Measurements from ENCODE around the gene MEPE.

DNA sequence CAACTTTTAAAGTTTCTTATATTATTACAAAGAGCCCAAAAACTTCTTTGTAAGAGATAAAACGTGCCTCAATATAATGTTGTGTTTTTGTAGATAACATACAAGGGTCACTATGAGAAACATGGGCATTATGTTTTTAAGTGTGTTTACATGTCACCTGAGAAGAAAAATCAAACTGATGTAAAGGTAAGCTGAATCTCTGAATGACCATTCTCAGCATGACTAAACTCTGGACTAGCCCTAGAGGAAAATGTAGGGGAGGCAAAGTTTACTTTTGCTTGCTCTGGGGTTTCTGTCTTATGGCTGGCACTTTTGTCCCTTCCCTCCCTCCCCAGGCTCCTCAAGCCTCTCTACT, 6.8 kb downstream of the MEPE start:
- TF ChIP-seq, protein P1, sequence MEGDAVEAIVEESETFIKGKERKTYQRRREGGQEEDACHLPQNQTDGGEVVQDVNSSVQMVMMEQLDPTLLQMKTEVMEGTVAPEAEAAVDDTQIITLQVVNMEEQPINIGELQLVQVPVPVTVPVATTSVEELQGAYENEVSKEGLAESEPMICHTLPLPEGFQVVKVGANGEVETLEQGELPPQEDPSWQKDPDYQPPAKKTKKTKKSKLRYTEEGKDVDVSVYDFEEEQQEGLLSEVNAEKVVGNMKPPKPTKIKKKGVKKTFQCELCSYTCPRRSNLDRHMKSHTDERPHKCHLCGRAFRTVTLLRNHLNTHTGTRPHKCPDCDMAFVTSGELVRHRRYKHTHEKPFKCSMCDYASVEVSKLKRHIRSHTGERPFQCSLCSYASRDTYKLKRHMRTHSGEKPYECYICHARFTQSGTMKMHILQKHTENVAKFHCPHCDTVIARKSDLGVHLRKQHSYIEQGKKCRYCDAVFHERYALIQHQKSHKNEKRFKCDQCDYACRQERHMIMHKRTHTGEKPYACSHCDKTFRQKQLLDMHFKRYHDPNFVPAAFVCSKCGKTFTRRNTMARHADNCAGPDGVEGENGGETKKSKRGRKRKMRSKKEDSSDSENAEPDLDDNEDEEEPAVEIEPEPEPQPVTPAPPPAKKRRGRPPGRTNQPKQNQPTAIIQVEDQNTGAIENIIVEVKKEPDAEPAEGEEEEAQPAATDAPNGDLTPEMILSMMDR (IDR thresholded peaks at IDR 0.05 in 2 of 3, conservative IDR thresholded peaks at IDR 0.05 in 1 of 3; ENCODE audit: borderline replicate concordance in 1 of 3, insufficient read depth in 1 of 3, low read depth in 2 of 3, low read length in 2 of 3): no peak
- no peak for TF ChIP-seq POLR2A (IDR thresholded peaks at IDR 0.05; ENCODE audit: borderline replicate concordance, extremely low read depth, insufficient read depth, insufficient read length)
- TF ChIP-seq JUND (IDR thresholded peaks at IDR 0.05): no peak
- TF ChIP-seq, protein P2, sequence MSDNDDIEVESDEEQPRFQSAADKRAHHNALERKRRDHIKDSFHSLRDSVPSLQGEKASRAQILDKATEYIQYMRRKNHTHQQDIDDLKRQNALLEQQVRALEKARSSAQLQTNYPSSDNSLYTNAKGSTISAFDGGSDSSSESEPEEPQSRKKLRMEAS (IDR thresholded peaks at IDR 0.05): no peak
- TF ChIP-seq, protein P3, sequence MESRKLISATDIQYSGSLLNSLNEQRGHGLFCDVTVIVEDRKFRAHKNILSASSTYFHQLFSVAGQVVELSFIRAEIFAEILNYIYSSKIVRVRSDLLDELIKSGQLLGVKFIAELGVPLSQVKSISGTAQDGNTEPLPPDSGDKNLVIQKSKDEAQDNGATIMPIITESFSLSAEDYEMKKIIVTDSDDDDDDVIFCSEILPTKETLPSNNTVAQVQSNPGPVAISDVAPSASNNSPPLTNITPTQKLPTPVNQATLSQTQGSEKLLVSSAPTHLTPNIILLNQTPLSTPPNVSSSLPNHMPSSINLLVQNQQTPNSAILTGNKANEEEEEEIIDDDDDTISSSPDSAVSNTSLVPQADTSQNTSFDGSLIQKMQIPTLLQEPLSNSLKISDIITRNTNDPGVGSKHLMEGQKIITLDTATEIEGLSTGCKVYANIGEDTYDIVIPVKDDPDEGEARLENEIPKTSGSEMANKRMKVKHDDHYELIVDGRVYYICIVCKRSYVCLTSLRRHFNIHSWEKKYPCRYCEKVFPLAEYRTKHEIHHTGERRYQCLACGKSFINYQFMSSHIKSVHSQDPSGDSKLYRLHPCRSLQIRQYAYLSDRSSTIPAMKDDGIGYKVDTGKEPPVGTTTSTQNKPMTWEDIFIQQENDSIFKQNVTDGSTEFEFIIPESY (IDR thresholded peaks at IDR 0.05; ENCODE audit: extremely low read depth, insufficient replicate concordance, low read length): no peak
- TF ChIP-seq YY1 (IDR thresholded peaks at IDR 0.05; ENCODE audit: extremely low read depth, insufficient replicate concordance, low read depth, low read length): no peak
- TF ChIP-seq CEBPB (IDR thresholded peaks at IDR 0.05; ENCODE audit: low read depth): no peak
